Activated CD4-positive, alpha-beta T cell treated with anti-CD3 and anti-CD28 coated beads for 24 hours (primary cell): ENCODE data around the gene ASXL1.

Experiments used
- DNase-seq, 2 donors: peaks; one replicate each; pipeline ENCODE4 v3.0.0-alpha.2; 2020; ENCODE audit warnings: low read depth in 2 of 2

Gene ASXL1

GRCh38 chr20:32440069-32440757 lies 82.1 kb downstream of the ASXL1 start:
- no peak for DNase-seq

- DNase-seq, result no peak
These were observed 82.6 kb downstream of the ASXL1 start for GRCh38 chr20:32440758-32441078.

- DNase-seq, result no peak
These were observed 83.5 kb downstream of the ASXL1 start for GRCh38 chr20:32441638-32442037.

DNA sequence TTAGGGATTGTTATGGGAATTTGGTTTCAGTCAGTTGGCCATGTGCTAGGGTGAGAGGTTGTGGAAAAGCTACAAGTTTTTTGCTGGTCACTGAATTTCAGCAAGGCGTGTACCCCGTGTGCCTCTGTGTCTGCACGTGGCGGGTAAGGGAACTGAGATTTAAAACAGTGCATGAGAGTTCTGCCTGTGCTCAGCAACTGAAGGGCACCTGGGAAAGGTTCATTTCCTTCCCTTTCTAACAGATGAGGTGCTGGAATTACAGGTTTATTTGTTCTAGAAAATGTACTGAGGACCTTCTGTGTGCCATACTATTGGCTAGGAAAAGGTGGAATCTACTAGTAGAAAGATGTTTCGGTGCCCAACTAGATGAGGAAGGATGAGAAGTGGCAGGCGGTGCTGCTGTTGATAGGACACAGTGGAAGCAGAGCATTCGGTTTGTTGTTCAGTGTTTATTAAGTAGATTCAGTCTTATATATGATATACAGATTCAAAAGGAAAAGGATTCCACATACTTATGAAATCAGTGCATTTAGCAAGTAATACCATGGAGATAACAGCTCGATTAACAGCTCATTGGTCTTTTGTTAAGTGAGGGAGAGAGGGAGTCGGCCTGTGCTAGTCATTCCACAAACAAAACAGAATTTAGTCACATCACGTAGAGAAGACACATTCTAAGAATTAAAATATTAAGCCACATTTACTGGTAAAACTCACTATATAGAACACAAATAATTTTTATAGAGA lies 84.7 kb downstream of the ASXL1 start:
- no peak for DNase-seq

GRCh38 chr20:32443386-32443974 lies 85.3 kb downstream of the ASXL1 start:
- DNase-seq, result no peak

- no peak for DNase-seq
These were observed 86.5 kb downstream of the ASXL1 start for GRCh38 chr20:32444474-32445220.

DNA sequence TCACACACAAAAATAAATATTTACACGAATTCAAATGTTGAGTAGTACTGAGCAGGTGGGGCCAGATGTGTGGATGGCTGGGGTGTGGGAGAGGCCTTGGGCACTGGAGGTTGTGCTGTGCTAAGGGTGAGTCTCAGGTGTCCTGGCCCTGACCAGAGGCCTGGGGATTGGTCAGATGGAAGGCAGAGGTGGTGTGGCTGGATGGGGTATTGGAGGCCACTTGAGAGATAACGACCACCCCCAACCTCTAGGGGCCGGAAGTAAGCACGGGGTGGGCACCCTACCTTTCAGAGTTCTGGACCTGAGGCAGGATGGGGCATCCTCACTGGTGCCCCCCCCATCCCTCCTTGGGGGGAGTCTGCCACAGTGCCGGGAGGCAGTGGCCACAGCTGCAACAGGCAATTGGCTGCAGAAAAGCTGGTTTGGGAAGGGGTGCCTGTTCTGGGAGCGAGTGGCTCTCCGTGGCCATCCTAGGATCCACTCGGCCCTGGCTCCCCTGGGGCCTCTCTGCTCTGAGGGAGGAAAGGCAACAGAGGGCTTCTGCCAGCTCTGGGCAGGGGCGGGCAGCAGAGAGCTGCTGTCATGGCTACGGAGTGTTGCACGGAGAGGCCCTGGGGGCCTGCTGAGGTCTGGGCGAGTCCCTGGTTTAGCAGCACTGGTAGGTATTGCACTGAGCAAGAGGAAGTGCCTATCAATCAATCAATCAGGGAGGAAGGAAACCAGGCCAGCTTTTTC lies 87.6 kb downstream of the ASXL1 start:
- no peak for DNase-seq

DNA sequence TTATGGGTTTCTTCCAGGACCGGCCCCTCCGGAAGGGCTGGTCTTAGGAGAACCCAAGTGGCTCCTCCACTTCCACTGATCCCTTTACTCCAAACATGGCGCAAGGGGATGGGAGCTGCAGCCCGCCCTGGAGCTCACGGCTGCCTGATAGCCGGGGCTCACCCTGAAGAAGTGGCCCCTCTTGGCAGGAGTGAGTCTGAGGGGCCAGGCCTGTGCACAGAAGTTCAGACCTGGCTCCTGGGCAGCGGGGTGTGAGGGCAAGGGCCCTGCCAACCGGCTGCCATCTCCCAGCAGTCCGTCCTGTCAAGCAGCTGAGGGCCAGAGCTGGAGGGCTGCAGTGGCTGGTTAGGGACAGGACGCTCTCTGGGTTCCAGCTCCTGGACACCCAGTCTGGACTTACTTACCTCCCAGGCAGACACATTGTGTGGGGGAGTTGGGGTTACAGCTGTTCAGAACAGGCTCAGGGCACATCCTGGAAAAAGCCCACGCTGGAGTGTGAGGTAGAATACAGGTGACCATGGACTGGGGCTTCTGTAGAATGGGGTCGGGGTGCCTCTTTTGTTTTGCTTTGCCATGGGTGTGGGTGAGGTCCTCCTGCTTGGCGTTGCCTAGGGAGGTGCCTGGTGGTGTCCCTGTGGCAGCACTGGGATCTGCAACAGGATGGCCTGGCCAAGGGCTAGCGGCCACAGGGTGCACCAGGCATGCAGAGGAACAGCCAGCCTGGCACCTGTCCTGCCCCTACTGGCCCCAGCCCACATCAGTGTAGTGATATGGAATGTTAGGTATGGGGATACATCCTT lies 88.4 kb downstream of the ASXL1 start:
- DNase-seq, result no peak

- DNase-seq, result no peak
These were observed 89.3 kb downstream of the ASXL1 start for GRCh38 chr20:32447136-32448027.

GRCh38 chr20:32448306-32449056 lies 90.3 kb downstream of the ASXL1 start:
- no peak for DNase-seq

DNA sequence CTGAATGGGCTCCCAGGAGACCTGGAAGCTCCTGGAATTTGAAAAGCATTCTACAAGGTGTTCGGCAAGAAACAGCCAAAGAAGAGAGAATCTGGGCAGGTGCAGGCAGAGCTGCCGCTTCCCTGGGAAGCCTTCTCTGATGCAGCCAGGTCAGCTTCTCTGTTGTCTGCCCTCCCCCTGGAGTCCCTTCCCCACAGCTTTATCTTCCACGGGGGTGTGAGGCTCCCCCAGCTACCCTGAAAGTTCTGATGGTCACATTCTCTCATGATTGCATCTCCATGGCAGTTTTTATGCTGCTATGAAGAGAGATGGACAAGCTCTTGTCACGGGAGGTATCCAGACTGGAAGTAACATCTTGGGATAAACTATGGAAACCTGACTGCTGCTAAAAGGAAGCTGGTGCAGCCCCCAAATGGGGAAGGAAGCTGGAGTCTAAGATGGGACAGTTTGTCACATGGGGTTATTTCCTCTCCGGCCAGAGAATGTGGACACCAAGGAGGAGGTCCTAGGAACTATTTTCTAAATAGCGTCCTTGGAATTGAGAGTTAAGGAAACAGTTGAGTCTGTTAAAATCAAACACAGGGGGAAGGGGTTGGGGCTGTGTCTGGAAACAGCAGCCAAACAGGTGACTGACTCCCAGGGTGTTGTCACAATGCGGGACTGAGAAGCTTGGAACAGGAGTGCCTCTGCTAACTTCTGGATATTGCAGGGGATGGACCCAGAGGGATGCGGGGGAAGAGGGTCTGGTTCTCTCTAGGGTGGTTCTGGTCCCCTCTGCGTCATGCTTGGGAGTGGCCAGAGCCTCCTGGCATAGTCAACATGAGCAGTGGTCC lies 91.1 kb downstream of the ASXL1 start:
- no peak for DNase-seq

DNA sequence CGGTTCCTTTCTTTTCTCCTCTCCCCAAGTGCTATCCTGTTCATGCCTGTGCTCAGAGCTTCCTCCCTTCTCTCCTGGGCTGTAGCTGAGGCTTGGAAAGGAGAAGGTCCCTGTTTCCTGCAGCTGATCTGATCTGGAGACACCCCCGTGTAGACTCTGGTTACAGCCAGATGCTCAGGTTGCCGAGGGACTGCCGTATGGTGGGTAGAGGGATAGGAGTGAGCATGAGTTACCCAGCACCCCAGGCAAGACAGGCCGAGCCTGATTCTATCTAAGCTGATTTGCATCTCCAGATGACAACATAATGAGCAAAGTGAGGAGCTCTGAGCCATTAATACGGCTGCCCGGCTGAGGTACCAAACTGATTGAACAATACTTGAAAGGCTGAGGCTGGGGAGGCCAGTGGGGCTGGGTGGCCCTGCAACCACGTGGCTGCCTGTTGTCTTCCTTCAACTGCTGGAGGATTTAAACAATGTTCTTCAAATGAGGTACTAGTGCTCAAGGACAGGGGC lies 91.8 kb downstream of the ASXL1 start:
- no peak for DNase-seq

GRCh38 chr20:32450484-32451061 lies 92.4 kb downstream of the ASXL1 start:
- no peak for DNase-seq

DNA sequence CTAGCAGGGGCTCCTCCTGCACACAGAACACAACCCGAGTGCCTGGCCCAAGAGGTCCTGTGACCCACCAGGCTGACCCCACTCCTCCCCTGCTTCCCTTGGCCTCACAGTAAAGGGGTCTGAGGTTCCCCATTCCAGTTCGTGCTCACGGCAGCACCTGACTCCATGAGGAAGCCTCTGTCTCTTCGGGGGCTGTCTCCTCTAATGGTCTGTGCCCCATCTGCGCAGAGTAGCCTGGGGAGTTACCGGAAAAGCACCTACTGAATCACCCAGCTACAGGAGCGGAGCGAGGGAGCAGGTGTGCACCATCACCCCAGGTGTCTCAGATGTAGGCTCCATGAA lies 93.2 kb downstream of the ASXL1 start:
- no peak for DNase-seq

DNA sequence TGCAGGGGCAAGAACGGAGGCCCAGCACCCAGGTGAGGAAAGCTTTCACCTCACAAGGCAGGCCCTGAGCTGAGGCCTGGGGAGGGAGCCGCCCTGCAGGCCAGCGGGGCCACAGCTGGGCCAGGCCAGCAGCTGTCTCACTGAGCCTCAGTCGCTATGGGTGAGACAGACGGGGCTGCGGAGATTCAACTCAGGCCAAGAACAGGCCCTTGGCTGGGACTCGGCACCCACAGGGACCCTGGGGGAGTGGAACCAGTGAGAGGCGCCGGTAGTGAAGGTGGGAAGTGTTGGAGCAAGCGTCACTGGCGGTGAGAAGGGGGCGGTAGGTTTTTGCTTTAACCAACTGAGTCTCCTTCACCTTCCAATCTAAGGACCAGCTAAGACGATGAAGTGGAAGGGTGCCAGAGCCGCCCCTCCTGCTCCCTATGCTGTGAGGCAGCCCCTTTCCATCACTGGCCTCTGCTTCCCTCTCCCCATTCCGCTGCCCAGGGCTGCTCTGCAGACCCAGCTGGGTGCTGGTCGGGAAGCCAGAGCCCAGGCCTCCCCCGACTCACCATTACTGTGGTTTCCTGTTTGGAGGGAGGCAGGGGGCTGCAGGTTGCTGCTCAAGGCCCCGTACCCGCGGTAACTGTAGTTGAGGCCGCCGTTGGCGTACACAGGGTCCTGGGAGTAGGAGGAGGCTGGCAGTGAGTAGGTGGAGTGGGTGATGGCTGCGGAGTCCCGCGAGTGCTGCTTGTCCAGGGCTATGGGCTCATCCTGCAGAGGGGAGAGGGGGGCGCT lies 93.7 kb downstream of the ASXL1 start:
- no peak for DNase-seq

DNA sequence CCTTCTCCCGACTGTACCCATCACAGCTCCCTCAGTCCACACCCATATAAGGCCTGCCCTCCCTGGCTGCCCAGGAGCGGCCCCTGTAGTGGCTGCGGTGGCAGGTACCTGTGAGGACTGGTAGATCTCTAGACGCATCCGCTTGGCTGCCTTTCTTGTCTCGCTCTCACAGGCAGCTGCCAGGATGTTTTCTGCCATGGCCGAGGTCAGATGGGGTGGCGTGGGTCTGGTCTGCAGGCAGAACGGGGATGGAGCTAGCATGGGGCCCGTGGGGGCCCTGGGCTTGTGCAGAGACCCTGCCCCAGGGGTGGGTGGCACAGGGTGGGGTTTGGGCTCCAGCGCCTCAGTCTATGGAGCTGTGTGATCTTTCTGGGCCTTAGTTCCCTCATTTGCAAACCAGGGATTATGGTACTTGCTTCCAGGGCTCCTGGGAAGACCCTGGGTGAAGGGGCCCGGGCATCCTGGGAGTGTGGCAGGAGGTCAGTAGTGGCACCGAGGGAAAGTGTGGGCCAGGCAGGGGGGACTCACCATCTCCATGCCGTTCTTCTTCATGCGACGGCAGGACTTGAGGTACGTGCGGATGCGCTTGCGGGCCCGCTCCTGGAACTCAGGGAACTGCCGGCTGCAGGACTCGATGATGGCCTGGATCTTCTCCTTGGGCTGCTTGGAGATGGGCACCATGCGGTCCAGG lies 94.8 kb downstream of the ASXL1 start:
- no peak for DNase-seq
